Ovary (tissue), 9 donors: Measurements from ENCODE around the gene KATNIP. TPM values are rescaled to one million over a fixed set of nuclear protein-coding genes. Genes with fewer than 3 reads are reported as not detected.

ENCODE experiments used
- DNase-seq, 5 donors: peaks; one replicate each; pipeline ENCODE4 v3.0.0-alpha.2; 2019 to 2020
- H3K27ac ChIP-seq, 2 donors: fragments of 200-600 bp; one replicate each; pipeline versions ENCODE4 v1.5.1 to v1.8.0; 2019 to 2022
- H3K27me3 ChIP-seq: fragments of 200-600 bp; one replicate; pipeline ENCODE4 v1.8.0; 2022
- H3K36me3 ChIP-seq: fragments of 200-600 bp; sonication (generic); one replicate; pipeline ENCODE4 v1.5.1; 2019
- H3K4me1 ChIP-seq: one replicate; pipeline ENCODE4 v1.8.1; 2013; ENCODE audit warnings: mild to moderate bottlenecking, moderate library complexity; ENCODE audit not compliant: insufficient read depth
- H3K4me3 ChIP-seq: fragments of 200-600 bp; sonication (generic); one replicate; pipeline ENCODE4 v1.5.1; 2017
- H3K9me3 ChIP-seq, 2 donors: fragments of 200-600 bp in 1 of 2; sonication (generic) in 1 of 2; one replicate each; pipeline versions ENCODE4 v1.5.1 to v1.8.1; 2013 to 2019; ENCODE audit warnings: mild to moderate bottlenecking in 1 of 2, moderate library complexity in 1 of 2
- CTCF ChIP-seq, 3 donors: fragments of 450-650 bp in 2 of 3; fragments of 200-600 bp in 1 of 3; IDR thresholded peaks; one replicate each; pipeline versions ENCODE4 v1.5.1 to v1.8.0; 2016 to 2022; ENCODE audit warnings: antibody characterized with exemption in 3 of 3, mild to moderate bottlenecking in 1 of 3
- EP300 ChIP-seq: sonication (generic); formaldehyde crosslinking; IDR thresholded peaks from one replicate; pipeline ENCODE4 v1.6.1; 2017; ENCODE audit warnings: antibody characterized with exemption
- POLR2A ChIP-seq: fragments of 450-650 bp; IDR thresholded peaks from one replicate; pipeline ENCODE4 v1.6.1; 2017; ENCODE audit warnings: antibody characterized with exemption, mild to moderate bottlenecking, moderate library complexity
- WGBS, 3 donors: extraction: QIAGEN DNeasy Blood & Tissue Kit in 1 of 3; methylation state at CpG; one replicate each; pipeline versions ENCODE4 v1.1.5 to v1.1.7; 2013 to 2017; 5-methylcytosine and 5-hydroxymethylcytosine counted together
- intact Hi-C, 4 donors: fragments of 100-400 bp; cut with DNase I; formaldehyde crosslinking; loops; one replicate each; pipeline versions ENCODE4 v1.11.0 to v1.15.1; 2022 to 2023
- polyA plus RNA-seq, 2 donors: library from polyadenylated mRNA; stranded (reverse); fragments of 200-250 nt in 1 of 2; fragments of 350-450 nt in 1 of 2; fragmentation: Illumina TruSeq in 1 of 2; extraction: RNeasy Lipid Tissue Mini Kit (QIAGEN cat#74804) in 1 of 2; gene quantifications; one replicate each; pipeline ENCODE4 v1.2.3, GENCODE V29; 2013 to 2014
- total RNA-seq, 7 donors: library from RNA; depleted of rRNA in 2 of 7; stranded (reverse); fragments of >200 nt in 2 of 7; fragmentation: NEBNext Ultra II Directional in 3 of 7; extraction: Animal tissue kit (Norgen Biotek cat#: 25700) in 3 of 7; gene quantifications; one replicate each; pipeline versions ENCODE4 v1.1.0 to v1.2.4, GENCODE V29; 2016 to 2023
- donor health status: DM: no; HTN: no; CAD: no; lungs with moderate emphysema.
- donor health status: DM: no; HTN: no; CAD: no.
- donor health status: Bipolar disorder and iron deficiency.
- donor health status: DM: yes; HTN: yes; CAD: no.
- donor health status: DM: no; HTN: no; CAD: no.
- donor health status: DM: yes; HTN: yes; CAD: no.

Gene KATNIP
- total and polyA plus RNA-seq, 9 donors = 8.4 to 32.9 (median 19.3) TPM

- intact Hi-C loops = loop anchor here in 1 of 4 donors (10.0 kb wide), 1 partner anchor 86 kb away; no protein-coding TSS in a partner anchor
Observed at GRCh38 chr16:27538528-27538927, 11.4 kb upstream of the KATNIP start.

GRCh38 chr16:27539120-27539519 lies 10.8 kb upstream of the KATNIP start:
- TF ChIP-seq POLR2A (no peak), EP300 (no peak), CTCF (IDR thresholded peaks at IDR 0.05) (no peak)
- Histone ChIP-seq H3K4me1 (peaks cover 1% of the 10 kb centered on the region), H3K9me3 (no peaks in the 10 kb centered on the region), H3K36me3 (no peaks in the 10 kb centered on the region), H3K4me3 (no peak overlapping the region), H3K27ac (no peak overlapping the region), H3K27me3 (no peaks in the 10 kb centered on the region)
- intact Hi-C loops = loop anchor here in 1 of 4 donors (10.0 kb wide), 1 partner anchor 86 kb away; no protein-coding TSS in a partner anchor
- 61 to 77% (median 71%) methylated on average over 2 of the region's 2 CpGs for WGBS, 3 donors
- no peak for DNase-seq

More at GRCh38 chr16:27538528-27538927, 11.4 kb upstream of the KATNIP start:
- 26 to 33% (median 29%) methylated on average over 5 of the region's 5 CpGs for WGBS, 3 donors
- Histone ChIP-seq H3K27me3 (no peaks in the 10 kb centered on the region), H3K9me3 (no peaks in the 10 kb centered on the region), H3K4me3 (no peak overlapping the region), H3K4me1 (peaks cover 1% of the 10 kb centered on the region), H3K27ac (no peak overlapping the region), H3K36me3 (no peaks in the 10 kb centered on the region)
- no peak for TF ChIP-seq EP300
- no peak for TF ChIP-seq CTCF (IDR thresholded peaks at IDR 0.05)
- TF ChIP-seq POLR2A = no peak
- DNase-seq = no peak

- no peaks in the 10 kb centered on the region for H3K36me3 ChIP-seq
- no peak for DNase-seq
- intact Hi-C loops = loop anchor here in 1 of 4 donors (10.0 kb wide), 1 partner anchor 85 kb away; no protein-coding TSS in a partner anchor
Observed at GRCh38 chr16:27539636-27540035, 10.3 kb upstream of the KATNIP start.

DNA sequence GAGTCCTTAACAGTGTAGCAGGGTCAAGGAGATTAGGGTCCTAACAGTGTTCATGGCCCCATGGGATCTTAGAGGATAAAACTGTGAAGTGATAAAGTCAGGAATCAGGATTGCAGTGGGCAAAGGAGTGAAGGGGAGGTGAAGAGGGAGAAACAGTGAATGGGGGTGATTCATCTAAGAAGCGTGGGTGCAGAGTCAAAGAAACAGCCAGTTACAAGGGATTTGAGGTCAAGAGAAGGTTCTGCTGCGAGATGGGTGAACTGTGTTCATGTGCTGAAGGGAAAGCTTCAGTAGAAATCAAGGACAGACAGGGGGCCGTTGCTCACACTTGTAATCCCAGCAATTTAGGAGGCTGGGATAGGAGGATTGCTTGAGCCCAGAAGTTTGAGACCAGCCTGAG lies 6.1 kb upstream of the KATNIP start:
- H3K4me3 ChIP-seq = no peak overlapping the region
- no peaks in the 10 kb centered on the region for H3K27me3 ChIP-seq
- intact Hi-C loops = no loop called here
- H3K9me3 ChIP-seq = no peaks in the 10 kb centered on the region
- no peak for TF ChIP-seq CTCF (IDR thresholded peaks at IDR 0.05)
- TF ChIP-seq EP300 = no peak
- no peak for TF ChIP-seq POLR2A
- H3K27ac ChIP-seq = no peak overlapping the region
- WGBS, 3 donors = 87 to 94% (median 93%) methylated on average over 3 of the region's 3 CpGs
- DNase-seq = no peak
- H3K36me3 ChIP-seq = no peaks in the 10 kb centered on the region
- peaks cover 15% of the 10 kb centered on the region for H3K4me1 ChIP-seq

More at GRCh38 chr16:27539636-27540035, 10.3 kb upstream of the KATNIP start:
- Histone ChIP-seq H3K9me3 (no peaks in the 10 kb centered on the region), H3K4me1 (peaks cover 1% of the 10 kb centered on the region), H3K4me3 (no peak overlapping the region), H3K27me3 (no peaks in the 10 kb centered on the region), H3K27ac (no peak overlapping the region)
- WGBS, 3 donors = 74 to 80% (median 78%) methylated on average over 5 of the region's 5 CpGs
- TF ChIP-seq POLR2A (no peak), CTCF (IDR thresholded peaks at IDR 0.05) (no peak), EP300 (no peak)
